ENCODE results near the gene MOB3B.
A peak's percentile ranks its signal among the peaks of the same experiment; 100 is the strongest.

MOB3B gene

DNA sequence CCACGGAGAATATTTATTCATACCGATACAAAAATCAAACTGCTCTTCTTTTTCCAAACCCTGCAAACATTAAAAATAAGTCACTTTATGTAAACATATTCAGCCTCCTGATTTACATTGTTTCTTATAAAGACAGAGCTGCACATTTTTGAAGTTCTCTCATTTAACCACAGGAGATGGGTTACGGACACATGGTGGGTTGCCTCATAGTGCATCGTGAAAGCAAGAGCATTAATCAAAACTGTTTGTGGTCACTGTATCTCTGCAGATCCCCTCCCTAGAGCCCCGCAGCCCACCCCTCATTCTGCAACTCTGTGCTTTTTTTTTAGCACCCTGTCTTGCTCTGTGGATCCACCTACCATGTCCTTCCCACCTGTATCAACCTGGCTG is 189.3 kb downstream of the MOB3B start:
- DNase-seq (ENCODE audit: low spot score), result no peak

DNA sequence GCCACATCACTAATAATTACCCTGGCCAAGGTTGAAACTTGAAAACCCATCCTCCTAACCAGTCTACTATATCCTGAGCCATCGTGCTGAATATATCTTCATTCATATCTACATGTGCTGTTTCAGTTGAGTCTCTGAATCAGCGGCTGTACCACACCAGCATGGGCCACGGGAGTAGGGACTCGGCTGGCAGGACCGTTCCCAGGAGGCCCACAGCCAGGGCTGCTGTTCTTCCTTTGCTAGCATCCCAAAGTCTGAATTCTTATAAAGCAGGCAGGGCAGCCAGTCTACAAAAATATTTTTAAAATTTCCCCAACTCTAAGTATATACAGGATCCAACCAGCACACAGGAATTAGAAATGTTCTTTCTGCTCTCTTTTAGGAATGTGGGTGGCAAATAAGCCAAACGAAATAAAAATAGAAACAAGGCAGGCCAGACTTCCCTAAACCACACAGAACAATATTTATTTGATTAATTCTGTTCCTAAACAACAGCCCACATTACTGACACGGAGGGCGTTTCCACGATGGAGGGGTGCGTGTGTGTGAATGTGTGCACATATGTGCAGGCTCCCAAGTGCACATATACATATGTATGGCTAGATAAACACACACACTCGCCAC is 189.8 kb downstream of the MOB3B start:
- DNase-seq (ENCODE audit: low spot score), result no peak

DNA sequence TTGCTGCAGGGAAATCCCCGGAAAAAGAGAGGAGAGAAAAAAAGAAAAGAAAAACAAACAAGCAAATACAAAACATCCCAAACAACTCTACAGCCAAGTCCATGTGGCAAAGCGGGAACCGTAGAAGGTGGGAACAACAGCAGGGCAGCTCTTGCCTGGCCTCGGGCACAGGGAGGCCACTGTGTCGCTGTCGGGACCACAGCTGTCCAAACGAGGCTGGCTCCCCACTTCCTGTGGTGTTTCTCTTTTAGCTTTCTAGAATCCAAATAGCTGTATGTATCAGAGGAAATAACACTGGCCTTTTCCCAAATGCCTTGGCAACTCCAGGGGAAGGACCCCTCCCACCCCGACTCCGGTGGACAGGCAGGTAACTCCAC is 191.1 kb downstream of the MOB3B start:
- no peak for DNase-seq (ENCODE audit: low spot score)

DNA sequence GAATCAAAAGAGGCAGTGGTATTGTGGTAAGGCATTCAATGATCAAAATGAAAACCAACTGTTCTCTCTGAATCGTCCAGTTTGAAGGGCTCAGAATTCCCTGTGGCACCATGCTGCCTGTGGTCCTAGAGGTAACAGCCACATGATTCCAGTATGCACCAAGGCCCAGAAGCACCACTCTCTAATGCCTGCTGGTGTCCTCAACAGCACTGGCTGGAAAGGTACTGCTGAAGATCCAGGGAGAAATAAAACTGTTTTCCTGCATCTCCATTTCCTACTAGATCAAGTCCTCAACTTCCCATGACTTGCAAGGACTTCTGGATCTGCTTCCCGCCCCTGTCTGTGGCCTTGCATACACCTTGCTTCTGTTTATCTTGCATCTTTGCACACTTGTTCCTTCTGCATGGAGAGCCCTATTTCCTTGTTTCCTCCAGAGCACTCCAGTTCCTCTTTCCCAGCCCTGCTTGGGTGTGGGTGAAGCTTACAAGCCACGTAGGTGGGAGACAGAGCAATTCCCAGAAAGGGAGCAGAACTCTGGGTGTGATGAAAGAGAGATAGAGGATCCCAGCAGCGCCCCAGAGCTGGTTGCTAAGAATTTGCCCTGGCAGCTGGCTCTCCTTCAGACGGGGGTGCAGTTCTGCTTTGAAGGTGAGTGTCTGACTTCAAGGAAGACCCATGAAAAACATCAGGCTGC is 191.6 kb downstream of the MOB3B start:
- DNase-seq (ENCODE audit: low spot score), result no peak

DNA sequence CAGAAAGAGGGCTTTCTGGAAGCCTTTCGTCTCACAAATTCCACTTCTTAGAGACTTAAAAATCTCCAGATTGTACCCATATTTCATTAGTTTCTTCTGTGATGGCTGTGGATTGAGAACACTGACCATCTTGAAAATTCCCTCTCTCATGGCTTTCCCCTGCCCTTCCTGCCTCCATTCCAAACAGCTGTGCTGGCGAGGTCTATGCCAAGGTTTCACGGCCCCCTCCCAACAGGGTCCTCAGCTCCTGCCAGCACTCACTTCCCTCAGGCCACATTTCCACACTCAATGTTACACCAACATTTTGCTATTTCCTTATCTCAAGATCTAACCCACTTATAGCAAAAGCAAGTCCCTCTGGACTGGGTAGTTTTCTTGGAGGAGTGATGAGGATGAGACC is 192.4 kb downstream of the MOB3B start:
- no peak for DNase-seq (ENCODE audit: low spot score)

DNA sequence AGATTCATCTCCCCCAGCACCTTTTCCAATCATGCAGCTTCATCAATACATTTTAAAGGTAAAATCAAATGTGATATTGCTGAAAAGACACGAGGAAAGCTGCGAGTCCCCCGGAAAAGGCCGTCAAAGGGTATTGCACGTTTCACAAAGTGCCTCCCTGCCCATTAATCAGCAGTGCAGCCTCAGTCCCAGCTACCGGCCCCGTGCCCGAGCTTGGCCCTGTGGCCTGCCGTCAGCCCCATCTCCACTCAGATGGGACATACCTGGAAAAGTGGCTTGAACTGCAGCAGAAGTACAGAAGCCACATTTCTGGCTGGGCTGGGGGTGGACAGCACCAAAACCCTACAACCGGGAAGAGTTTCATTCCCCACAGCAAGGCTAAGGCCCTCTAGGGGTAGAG is 192.8 kb downstream of the MOB3B start:
- no peak for DNase-seq (ENCODE audit: low spot score)

DNA sequence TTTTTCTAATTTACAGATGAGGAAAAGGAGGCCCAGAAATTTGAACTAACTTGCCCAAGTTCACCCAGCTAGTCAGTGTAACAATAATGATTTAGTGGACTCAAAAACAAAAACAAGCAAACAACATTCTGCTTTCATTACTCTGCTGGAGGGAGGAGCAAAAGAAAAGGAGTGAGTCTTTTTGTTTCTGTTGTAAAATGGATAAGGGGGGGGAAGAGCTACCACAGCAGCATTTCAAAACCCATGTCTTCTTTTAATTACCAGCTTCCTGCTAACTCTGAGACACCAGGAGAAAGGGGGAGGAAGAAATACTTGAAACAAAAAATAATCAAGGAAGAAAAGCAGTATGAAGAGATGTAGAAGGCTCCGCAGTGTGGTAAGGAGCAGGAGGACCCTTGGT is 193.5 kb downstream of the MOB3B start:
- no peak for DNase-seq (ENCODE audit: low spot score)

DNA sequence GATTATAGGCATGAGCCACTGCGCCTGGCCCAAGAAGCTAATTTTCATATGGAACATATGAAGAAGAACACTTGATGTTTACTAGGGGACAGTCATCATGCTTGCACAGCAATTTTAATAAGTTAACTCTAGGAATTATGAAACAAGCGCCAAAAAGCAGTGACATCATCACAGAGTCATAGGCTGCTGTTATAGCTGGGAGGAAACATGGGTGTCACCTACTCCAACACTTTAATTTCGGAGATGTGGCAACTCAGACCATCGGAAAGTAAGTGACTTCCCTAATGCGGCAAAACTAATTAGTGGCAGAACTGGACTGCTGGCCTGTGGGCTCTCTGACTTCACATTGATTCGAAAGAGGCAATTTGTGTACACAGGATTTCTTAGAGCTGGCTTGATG is 194.5 kb downstream of the MOB3B start:
- no peak for DNase-seq (ENCODE audit: low spot score)

DNA sequence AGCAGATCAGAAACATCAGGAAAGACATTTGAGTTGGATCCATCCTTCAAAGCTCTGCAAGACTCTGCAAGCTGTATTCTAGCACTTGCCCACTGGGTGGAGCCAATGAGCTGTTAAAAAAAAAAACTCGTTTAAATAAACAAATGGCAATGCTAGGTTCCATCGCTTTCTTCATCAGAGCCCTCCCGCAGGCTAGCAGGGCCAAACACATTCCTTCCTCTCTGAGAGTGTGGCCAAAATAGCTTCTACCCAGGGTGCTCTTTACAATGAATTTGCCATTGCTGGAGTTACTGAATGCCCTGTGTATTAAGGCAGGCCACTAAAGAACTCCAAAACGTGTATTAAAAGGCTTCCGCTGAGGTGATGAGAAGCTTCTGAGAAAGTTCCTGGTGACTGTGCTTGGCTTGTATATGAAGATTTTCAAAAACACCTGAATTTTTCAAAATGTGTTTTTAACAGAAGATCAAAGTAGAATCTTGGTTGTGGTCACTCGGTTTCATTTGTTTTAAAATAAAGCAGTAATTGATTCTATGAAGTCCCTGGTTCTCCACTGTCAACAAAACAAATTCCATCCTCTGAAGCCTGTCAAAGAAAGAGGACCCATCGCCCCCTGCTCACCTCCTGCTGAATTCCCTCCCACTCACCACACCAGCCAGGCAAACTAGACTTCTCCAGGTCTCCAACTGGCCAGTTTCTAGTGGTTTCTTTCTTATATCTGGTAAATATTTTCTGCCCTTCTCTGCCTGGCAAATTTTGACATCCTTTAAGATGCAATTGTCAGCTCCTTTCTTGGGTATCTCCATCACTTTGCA is 196.2 kb downstream of the MOB3B start:
- peak; percentile 34 for DNase-seq (ENCODE audit: low spot score)

DNA sequence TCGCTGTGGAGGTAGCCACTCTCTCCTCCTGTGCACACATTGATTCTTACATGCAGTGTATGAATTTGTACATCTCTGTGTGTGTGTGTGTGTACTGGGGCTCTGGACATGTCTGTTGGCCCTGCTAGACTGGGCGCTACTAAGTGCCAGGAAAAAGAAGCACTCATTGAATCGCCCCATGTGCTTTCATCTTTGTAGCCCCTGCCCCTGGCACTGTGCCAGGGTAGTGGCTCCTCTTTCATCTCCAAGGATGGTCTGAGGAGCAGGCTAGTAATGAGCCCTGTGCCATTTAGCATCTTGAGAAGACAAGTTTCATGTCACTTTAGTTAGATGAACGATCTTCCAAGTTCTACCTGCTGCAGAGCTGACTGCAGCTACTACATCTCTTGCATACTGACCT is 198.2 kb downstream of the MOB3B start:
- DNase-seq (ENCODE audit: low spot score), result no peak

DNA sequence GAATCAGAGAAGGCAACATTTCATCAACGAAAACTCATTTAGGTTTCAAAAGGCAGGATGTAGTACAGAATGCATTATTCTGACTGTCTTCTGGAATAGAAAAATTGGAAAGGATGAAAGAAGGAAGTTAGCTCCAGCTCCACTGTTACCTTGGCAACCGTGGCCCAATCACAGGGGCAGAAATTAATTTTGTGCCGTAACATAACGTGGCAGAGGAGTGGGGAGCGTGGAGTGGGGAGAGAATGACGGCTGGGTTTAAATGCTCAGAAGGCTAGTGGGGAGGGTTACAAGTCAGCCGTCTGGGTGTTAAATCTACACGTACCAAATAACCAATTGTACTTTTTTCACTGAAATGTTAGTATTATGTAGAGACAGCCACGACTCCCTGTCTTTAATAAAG is 200.3 kb downstream of the MOB3B start:
- no peak for DNase-seq (ENCODE audit: low spot score)

DNA sequence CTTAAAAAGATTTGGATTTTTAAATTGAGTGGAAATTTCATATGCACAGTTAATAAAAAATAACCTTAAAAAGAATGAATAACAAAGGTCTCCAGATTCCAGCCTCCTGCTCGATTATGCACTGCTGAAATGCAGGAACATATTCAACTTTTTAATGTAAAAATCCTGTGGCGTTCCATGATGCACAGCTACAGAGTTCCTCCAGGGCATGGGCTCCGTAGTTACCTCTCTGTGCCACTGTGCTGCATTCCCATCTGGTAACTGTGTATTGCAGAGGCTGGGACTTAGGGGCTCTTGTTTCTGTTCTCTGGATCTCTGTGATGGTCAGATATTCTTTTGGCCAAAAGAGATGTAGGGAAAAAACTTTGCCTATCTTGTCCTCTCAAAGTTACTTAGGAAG is 201.1 kb downstream of the MOB3B start:
- no peak for DNase-seq (ENCODE audit: low spot score)

DNA sequence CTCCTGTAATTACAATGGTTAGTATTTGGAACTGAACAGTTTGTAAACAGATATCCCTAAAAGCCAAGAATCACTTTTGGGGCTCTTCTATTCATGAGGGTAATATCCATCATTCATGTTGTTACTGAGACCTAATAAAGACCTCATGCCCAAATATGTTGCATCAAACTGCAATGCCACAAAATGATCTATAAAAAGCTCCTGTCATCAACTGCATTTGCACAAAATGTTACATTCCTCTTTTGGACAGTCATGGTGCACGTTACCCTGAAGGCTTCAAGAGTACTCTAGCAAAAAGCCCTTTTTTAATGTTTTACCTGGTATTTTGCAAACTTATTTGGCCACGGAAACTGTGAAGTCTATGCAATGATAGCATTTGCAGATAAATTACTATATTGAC is 218.4 kb downstream of the MOB3B start:
- DNase-seq (ENCODE audit: low spot score), result no peak

DNA sequence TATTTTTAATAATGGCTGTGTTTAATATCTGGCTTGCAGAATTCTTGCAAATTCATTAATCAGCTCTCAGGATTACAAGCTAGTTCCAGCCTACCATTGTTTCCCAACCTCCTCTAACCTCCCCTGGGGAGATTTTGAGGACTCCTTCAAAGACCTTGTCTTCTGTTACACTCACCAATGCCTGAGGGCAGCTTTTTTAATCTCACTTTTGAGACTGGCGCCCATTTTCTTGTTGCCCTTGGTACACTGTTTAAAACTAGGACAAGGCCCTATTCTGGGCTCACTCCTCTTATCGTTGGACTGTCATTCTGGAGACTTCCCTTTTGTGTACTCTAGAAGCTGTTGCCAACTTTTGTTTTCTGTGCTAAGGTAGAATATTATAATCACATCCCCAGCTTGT is 219.0 kb downstream of the MOB3B start:
- no peak for DNase-seq (ENCODE audit: low spot score)

DNA sequence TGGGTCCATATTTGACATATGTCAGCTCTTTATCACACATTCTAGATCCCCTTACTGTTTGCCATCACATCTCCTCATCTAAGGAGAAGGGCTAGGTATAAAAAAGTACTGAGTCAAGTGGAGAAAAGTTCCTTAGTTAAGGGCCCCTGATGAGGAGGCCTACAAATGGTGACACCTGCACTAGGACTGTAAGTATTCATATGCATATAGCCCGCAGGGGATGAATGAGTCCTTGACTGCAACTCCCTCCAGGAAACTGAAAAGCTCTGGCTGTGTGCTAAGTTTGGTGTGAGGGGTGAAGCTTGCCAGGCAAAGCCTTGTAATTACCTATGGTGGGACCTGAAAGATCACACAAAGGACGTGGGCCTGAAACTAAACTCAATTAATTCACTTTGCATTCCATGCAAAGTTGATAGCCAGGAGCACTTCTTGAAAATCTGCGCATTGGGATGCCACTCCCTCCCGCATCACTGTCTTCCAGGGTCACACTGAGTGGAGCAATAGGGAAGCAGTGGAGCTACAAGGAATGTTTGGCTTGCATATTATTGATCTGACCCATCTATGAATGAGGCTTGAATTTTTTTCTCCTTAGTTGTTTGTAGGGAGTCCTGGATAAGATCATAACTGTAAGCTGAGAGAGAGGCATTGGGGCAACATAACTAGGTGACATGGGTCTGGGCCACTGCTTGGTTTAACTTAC is 220.8 kb downstream of the MOB3B start:
- no peak for DNase-seq (ENCODE audit: low spot score)

DNA sequence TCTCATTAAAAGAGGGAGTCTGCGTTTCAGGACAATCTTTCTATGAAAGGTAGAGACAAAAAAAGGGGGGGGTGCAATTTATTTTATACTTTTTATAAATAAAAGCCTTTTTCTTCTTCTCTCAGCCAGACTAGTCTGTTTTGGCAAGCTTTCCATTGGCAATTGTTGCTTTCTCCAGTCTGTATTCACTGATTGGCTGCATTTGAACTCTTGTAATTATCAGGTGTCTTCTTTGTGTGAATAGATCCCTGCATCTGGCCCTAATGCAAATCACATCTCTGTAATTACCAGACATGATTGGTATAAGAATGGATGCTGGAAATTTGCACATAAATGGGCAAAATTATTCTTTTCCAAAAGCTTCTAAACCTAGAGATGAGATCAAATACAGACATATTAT is 225.1 kb downstream of the MOB3B start:
- no peak for DNase-seq (ENCODE audit: low spot score)

DNA sequence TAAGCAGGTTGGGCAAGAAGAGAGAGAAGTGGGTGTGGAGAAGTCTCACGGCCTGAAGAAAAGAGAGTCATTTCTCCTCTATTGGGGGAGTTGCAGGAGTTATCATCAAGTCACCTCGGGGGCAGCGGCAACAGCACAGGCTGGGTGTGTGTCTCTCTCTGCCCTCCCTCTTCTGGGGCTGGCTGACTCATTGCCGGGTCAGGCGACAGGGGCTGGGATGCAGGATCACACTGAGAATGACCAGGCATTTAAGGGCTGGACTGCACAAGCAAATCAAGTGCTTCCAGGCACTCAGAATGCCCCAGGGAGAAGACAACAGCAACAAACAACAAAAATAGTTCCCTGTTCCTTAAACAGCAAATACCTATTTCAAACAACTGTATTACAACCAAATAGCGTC is 226.4 kb downstream of the MOB3B start:
- no peak for DNase-seq (ENCODE audit: low spot score)

DNA sequence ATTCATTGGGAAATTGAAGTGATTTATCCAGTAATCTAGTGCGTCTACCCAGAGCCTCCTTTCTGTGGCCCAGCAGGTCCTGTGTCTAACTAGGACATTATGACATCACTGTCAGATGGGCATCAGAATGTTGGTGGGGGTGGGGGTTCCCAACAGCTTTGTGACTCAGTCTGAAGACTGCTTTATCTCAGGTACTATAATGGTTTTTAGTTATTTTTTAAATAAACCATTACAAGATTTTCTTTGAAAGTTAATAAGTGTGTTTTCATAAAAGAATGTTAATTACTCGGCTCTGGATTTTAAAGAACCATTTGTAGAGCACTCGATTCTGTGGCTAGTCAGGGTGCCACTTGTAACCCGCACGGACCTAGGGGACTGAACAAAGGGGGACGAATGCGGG is 232.6 kb downstream of the MOB3B start, which contains the start of gene EQTN:
TSS of gene EQTN (minus strand) at position 101 of the 400 bp plus-strand sequence. CDS start at position 6, 95 bp downstream.
- DNase-seq (ENCODE audit: low spot score), result no peak

DNA sequence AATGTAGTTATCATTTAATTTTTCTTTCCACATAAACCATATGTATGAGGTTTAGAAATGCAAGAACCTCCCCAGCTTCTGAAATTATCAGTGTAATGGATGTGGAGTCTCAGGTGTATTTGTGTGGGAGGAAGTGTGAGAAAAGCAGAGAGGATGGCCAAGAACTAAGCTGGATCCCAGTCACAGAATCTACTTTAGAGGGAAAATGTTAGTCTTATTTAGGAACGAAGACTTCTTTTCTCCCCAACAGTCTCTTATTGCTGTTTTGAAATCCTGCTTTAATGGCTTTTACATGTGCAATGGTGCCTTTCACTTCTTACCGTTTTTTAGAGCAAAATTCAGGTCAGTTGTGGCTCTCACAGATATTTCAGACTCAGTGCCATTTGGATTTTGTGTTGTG is 235.6 kb downstream of the MOB3B start:
- DNase-seq (ENCODE audit: low spot score), result no peak

DNA sequence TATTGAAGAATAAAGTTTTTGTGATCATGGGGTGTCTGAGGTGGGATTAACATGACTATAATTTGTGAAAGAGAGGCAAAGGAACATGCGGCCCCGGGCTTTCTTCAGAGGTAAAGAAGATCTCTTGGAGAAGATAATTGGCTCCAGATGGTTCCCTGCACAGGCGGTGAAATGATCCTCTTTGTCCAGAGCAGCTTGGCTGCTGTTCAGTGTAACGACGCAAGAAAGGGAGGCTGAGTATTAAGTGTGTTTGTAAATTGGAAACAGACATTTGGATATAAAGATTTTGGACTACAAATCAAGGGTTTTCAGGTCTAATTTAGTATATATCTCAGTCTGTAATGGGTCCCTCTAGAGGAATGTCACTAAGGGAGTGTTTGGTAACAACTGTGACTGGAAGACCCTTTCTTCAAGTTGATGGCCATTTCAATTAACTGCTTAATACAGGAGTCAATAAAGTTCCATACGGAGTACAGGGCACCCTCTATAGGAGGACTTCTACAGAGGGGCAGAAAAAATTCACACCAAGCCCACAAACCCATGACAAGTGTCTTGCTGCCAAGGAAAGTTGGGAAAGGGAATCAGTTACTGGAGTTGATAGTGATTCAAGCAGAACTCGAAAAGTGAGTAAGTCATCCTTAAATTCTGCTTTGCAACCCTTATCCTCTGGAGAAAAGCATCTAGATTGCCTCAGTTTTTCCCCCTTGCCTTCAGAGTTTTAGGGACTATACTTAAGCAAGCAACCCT is 236.8 kb downstream of the MOB3B start:
- peak; percentile 3 for DNase-seq (ENCODE audit: low spot score)

DNA sequence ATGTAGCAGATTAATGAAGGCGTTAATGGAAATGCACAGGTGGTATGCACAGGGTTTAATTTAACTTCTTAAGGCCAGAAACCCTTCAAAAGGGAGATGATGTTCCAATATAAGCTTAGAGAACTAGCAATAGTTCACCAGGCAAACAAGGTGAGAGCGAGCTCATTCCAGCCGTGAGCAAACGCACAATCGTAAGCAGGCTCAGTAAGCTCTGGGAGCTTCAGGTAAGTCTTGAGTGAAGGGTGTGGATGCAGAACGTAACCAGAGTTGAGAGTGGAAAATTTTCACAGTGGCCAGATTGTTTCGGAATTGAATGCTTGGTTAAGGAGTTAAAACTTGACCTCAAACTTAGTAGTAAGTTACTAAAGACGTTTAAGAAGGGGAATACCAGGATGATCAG is 238.3 kb downstream of the MOB3B start:
- DNase-seq (ENCODE audit: low spot score), result no peak

DNA sequence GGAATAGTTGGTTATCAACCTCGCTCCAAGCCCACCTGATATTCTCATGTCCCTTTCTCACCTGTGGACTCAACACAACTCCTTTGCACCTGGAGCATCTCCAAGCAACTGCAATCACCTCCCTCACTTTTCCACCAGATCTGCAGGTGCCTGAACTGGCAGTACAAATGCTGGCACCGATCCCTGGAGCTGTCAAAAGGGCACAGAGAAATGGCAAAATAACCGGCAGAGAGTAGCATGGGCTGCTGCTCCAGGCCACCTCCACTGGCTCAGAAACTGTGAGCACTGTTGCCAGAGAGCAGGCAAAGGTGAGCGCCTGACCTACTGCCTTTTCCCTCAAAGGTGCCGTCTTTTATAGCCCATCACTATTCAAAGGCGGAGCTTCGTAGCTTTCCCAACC is 247.3 kb downstream of the MOB3B start:
- DNase-seq (ENCODE audit: low spot score), result no peak

Data from SK-N-DZ (cell line).